Fibroblast of skin of back (primary cell): Measurements from ENCODE around the gene PSMB8.

Source experiments
- DNase-seq: peaks from one replicate; pipeline ENCODE4 v3.0.0-alpha.2; 2013

PSMB8 gene

GRCh38 chr6:32855467-32856174 lies 11.8 kb upstream of the PSMB8 start:
- no peak for DNase-seq

GRCh38 chr6:32854376-32855178 lies 10.7 kb upstream of the PSMB8 start:
- peak; percentile 32 for DNase-seq

- peak; percentile 91 for DNase-seq
These were observed 9.9 kb upstream of the PSMB8 start, which contains the start of the genes PSMB9 and TAP1 for GRCh38 chr6:32853541-32854375. TSS of gene PSMB9 (plus strand) at chr6:32854192. CDS start at chr6:32854230, 38 bp downstream. TSS of gene TAP1 (minus strand) at chr6:32853704. CDS start at chr6:32853636, 68 bp downstream.

- peak; percentile 41 for DNase-seq
These were observed 9.1 kb upstream of the PSMB8 start for GRCh38 chr6:32852844-32853540.

DNA sequence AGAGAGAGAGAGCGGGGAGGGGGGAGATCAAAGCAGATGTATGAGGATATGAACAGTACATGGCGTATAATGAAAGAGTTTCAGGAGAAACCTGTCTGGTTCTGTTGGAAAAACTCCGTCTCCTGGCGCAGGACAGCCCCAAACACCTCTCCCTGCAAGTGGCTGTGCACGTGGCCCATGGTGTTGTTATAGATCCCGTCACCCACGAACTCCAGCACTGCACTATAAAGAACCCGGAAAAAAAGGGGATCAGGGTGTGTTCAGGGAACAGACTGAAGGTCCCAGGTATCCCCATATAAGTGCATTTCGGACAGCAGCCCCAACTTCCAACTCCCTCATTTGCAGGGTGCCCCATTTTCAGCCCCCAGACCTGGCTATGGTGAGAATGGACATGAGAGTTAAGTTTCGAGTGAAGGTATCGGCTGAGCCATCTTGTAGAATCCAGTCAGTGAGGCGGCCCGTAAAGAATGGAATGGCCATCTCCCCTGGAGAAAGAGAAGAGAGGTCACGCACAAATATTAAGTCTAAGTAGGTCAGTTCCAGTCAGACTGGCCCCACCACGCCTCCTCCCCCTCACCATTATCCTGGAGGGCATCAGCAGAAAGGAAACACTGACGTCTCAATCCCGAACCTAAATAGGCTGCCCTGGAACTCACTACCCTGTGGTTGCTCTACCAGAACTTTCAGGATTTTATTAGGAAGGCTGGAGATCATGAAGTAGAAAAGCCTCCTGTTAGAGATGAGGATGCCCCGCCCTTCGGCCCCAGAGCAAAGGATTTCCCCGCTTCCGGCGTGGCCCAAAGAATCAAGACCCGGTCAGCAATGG lies 8.4 kb upstream of the PSMB8 start:
- DNase-seq, result no peak

DNA sequence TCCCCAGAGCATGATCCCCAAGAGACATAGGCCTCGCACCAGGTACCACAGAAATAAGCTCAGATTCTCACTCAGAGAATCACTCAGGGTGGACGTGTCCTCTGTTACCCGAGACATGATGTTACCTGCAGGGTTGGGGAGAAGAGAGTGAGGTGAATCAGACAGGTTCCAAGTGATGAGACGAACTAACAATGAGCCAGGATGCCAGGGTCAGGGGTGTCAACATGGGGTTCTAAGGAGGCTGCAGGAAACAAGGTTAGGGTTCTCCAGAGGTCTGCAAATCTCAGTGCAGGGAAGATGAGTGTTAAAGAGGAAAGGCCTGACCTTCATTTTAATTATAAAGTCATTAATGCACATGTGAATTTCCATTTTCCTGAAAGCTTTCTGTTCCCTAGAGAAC lies 7.2 kb upstream of the PSMB8 start:
- no peak for DNase-seq

DNA sequence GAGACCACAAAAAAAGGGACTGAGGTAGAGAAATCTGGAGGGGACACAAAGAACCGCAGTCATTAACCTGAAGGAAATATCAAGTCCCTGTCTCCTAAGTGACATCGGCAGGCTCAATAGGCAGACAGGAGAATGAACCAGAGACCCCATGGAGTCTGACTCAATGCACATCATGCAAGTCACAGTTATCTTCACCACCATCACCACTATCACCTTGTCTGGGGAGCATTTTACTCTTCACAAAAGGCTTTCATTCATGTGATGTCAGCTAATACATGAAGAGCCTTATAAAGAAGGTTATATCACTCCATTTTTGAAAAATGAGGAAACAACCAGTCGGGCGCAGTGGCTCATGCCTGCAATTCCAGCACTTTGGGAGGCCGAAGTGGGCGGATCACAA lies 5.3 kb upstream of the PSMB8 start:
- DNase-seq, result no peak

- no peak for DNase-seq
These were observed 3.9 kb upstream of the PSMB8 start for GRCh38 chr6:32847795-32848194.

GRCh38 chr6:32847004-32847403 lies 3.2 kb upstream of the PSMB8 start:
- no peak for DNase-seq

DNA sequence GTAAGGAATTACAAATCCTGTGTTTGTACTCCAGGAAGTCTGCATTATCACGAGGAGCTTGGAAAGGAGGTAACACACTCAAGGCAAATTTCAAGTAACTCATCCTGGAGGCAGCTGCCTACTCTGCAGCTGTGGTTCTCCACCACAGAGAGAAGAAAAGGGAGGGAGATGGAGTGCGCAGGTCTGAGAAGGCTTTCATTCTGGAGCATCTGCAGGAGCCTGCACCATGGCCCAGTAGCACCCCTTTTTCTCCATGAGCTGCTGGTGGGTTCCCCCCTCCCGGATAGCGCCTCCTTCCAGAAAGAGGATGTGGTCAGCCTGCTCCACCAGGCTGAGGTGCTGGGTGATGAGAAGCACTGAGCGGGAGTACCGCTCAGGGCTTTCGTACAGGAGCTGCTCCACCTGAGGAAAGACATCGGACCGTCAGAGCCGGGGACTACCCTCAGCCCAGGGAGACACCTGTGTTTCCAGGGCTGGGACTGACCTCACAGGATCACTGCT lies 1.6 kb upstream of the PSMB8 start:
- DNase-seq, result no peak

GRCh38 chr6:32844839-32845383 lies 1.1 kb upstream of the PSMB8 start:
- DNase-seq, result no peak

DNA sequence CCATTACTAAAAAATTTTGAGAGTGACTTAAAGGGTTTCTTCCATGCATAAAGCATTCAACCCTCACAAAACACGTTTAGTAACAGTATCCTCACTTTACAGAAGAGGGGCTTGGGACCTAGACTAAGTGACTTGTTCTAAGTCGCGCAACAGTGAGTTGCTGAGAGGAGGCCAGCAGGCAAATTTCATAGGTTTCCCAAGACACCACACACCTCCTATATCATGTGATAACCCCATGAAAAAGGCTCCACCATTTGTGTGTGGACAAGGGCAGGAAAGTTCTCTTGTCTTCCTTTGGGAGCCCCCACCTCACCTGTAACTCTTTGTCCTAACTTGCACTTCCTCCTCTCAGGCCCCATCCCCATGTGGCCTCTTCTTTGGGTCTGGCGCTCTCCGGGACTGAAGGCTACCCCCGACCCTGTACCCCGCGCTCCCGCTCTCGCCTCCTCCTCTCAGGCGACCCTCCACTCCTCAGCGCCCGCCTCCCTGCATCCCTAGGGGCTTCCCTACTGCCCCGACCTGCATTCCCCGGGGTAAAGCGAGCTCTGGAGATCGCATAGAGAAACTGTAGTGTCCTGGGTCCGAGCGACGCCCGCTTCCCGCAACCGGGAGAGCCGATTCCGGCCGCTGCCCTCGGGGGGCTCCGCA lies 392 bp downstream of the PSMB8 start:
- no peak for DNase-seq

DNA sequence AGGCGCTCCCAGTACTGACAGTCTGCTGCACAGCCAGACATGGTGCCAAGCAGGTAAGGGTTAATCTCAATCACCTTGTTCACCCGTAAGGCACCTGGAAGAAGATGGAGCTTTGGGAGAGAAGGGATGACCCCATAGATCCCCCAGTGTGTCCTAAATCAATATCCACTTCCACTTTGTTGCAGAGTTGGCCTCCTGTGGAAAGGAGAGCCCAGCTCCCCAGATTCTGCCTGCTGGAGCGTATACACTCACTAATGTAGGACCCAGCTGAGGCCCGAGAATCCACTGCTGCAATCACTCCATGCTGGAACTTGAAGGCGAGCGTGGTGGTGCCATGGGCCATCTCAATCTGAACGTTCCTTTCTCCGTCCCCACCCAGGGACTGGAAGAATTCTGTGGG lies 1.2 kb downstream of the PSMB8 start:
- no peak for DNase-seq

DNA sequence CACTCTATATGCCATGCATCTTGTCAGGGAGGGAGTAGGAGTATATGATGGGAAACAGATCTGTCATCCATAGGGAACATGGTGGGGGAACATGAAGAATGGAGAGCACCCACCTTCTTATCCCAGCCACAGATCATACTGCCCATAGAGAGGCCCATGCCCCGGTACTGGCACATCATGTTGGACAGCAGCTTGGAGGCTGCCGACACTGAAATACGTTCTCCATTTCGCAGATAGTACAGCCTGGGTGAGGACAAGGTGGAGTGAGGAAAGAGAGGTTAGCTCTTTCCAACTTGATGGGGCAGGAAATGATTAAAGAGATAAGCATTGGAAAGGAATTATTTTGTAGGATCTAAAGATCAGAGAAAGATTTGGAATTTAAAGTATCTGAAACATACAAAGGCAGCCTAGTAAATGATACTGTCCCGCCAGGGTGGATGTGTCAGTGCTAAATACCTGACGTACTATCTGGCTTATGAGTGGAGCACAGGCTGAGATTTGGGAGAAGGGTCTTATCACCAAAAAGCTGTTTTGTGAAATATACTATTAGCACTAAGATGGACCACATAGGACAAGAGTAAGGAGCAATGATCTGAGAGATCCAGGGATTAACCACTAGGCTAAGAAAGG lies 1.7 kb downstream of the PSMB8 start:
- DNase-seq, result no peak

- no peak for DNase-seq
These were observed 3.1 kb downstream of the PSMB8 start for GRCh38 chr6:32840604-32841246.

DNA sequence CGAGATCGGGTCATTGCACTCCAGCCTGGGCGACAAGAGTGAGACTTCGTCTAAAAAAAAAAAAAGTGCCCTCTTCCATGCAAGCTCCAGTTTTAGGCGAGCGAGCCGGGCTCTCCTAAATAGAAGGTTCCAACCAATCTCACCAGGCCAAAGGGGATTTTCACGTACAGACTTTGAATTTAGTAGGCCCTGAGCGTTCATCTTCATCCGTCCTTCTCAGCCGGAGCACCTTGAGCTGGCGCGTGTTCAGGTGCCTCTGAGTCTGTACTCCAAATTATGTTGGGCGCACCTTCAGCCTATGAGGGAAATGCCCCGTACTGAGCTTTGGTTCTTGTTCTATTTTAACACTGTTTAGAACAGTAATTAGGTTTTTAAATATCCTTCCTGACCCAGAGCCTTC lies 4.5 kb downstream of the PSMB8 start:
- no peak for DNase-seq

GRCh38 chr6:32838114-32838958 lies 5.5 kb downstream of the PSMB8 start, which contains the start of gene TAP2:
TSS of gene TAP2 (minus strand) at chr6:32838739. CDS start at chr6:32838233, 506 bp downstream.
- peak; percentile 90 for DNase-seq

GRCh38 chr6:32837651-32838113 lies 6.2 kb downstream of the PSMB8 start:
- no peak for DNase-seq
